HEK293 (cell line): ENCODE results near the gene TMEM255B.
A peak's percentile ranks its signal among the peaks of the same experiment; 100 is the strongest.

Source experiments
- BCL11A ChIP-seq: fragments of 450-650 bp; formaldehyde crosslinking; IDR thresholded peaks from 2 replicates; pipeline ENCODE4 v1.5.1; 2016; ENCODE audit warnings: low read depth, missing biosample characterization, missing genetic modification characterization
- GLIS2 ChIP-seq: fragments of 450-650 bp; formaldehyde crosslinking; IDR thresholded peaks from 2 replicates; pipeline ENCODE4 v1.5.1; 2016; ENCODE audit warnings: missing biosample characterization, missing genetic modification characterization
- HOXC10 ChIP-seq: sonication (generic); formaldehyde crosslinking; IDR thresholded peaks from 2 replicates; pipeline ENCODE4 v1.8.1; 2023; ENCODE audit warnings: mild to moderate bottlenecking, missing genetic modification reagents
- HOXD13 ChIP-seq: sonication (generic); formaldehyde crosslinking; IDR thresholded peaks from 2 replicates; pipeline ENCODE4 v1.8.0; 2022; ENCODE audit warnings: missing genetic modification reagents, borderline replicate concordance
- KLF9 ChIP-seq: fragments of 450-650 bp; formaldehyde crosslinking; IDR thresholded peaks from 2 replicates; pipeline ENCODE4 v1.5.1; 2016; ENCODE audit warnings: missing biosample characterization, missing genetic modification characterization, low read depth
- SP2 ChIP-seq: fragments of 450-650 bp; formaldehyde crosslinking; IDR thresholded peaks from 2 replicates; pipeline ENCODE4 v1.5.1; 2016; ENCODE audit warnings: missing biosample characterization, missing genetic modification characterization
- SP7 ChIP-seq: fragments of 450-650 bp; formaldehyde crosslinking; IDR thresholded peaks from 2 replicates; pipeline ENCODE4 v1.5.1; 2016; ENCODE audit warnings: missing biosample characterization, missing genetic modification characterization
- YY2 ChIP-seq: fragments of 450-650 bp; formaldehyde crosslinking; IDR thresholded peaks from 2 replicates; pipeline ENCODE4 v1.5.1; 2016; ENCODE audit warnings: missing biosample characterization, missing genetic modification characterization
- ZBTB17 ChIP-seq: fragments of 450-650 bp; formaldehyde crosslinking; IDR thresholded peaks from 2 replicates; pipeline ENCODE4 v1.5.1; 2016; ENCODE audit warnings: missing biosample characterization, missing genetic modification characterization
- ZFHX2 ChIP-seq: fragments of 450-650 bp; formaldehyde crosslinking; conservative IDR thresholded peaks from 2 replicates; pipeline ENCODE4 v1.5.1; 2016; ENCODE audit warnings: missing biosample characterization, missing genetic modification characterization
- ZIC2 ChIP-seq: fragments of 450-650 bp; formaldehyde crosslinking; IDR thresholded peaks from 2 replicates; pipeline ENCODE4 v1.5.1; 2016; ENCODE audit warnings: missing biosample characterization, missing genetic modification characterization
- ZNF121 ChIP-seq: fragments of 450-650 bp; formaldehyde crosslinking; IDR thresholded peaks from 2 replicates; pipeline ENCODE4 v1.5.1; 2016; ENCODE audit warnings: missing biosample characterization, missing genetic modification characterization
- ZNF132 ChIP-seq: fragments of 450-650 bp; formaldehyde crosslinking; IDR thresholded peaks from 2 replicates; pipeline ENCODE4 v1.5.1; 2017; ENCODE audit warnings: missing biosample characterization, missing genetic modification characterization, borderline replicate concordance
- ZNF138 ChIP-seq: fragments of 450-650 bp; formaldehyde crosslinking; IDR thresholded peaks from 2 replicates; pipeline ENCODE4 v1.5.1; 2016; ENCODE audit warnings: missing biosample characterization, missing genetic modification characterization, borderline replicate concordance
- ZNF16 ChIP-seq: fragments of 450-650 bp; formaldehyde crosslinking; IDR thresholded peaks from 2 replicates; pipeline ENCODE4 v1.5.1; 2016; ENCODE audit warnings: low read depth, missing biosample characterization, missing genetic modification characterization
- ZNF202 ChIP-seq: fragments of 450-650 bp; formaldehyde crosslinking; IDR thresholded peaks from 2 replicates; pipeline ENCODE4 v1.5.1; 2016; ENCODE audit warnings: missing biosample characterization, missing genetic modification characterization, borderline replicate concordance
- ZNF221 ChIP-seq: fragments of 450-650 bp; formaldehyde crosslinking; IDR thresholded peaks from 2 replicates; pipeline ENCODE4 v1.5.1; 2017; ENCODE audit warnings: missing biosample characterization, missing genetic modification characterization, borderline replicate concordance
- ZNF280C ChIP-seq: fragments of 450-650 bp; formaldehyde crosslinking; IDR thresholded peaks from 2 replicates; pipeline ENCODE4 v1.5.1; 2016; ENCODE audit warnings: missing biosample characterization, missing genetic modification characterization
- ZNF341 ChIP-seq: fragments of 450-650 bp; formaldehyde crosslinking; IDR thresholded peaks from 2 replicates; pipeline ENCODE4; 2016; ENCODE audit warnings: low read depth, missing biosample characterization, missing genetic modification characterization
- ZNF394 ChIP-seq: fragments of 450-650 bp; formaldehyde crosslinking; IDR thresholded peaks from 2 replicates; pipeline ENCODE4 v1.5.1; 2016; ENCODE audit warnings: missing biosample characterization, missing genetic modification characterization, mild to moderate bottlenecking, moderate library complexity, borderline replicate concordance
- ZNF416 ChIP-seq: fragments of 450-650 bp; formaldehyde crosslinking; IDR thresholded peaks from 2 replicates; pipeline ENCODE4 v1.5.1; 2016; ENCODE audit warnings: missing biosample characterization, missing genetic modification characterization
- ZNF426 ChIP-seq: fragments of 450-650 bp; formaldehyde crosslinking; IDR thresholded peaks from 2 replicates; pipeline ENCODE4 v1.5.1; 2017; ENCODE audit warnings: missing biosample characterization, missing genetic modification characterization, mild to moderate bottlenecking, inconsistent platforms, moderate library complexity
- ZNF449 ChIP-seq: fragments of 450-650 bp; formaldehyde crosslinking; IDR thresholded peaks from 2 replicates; pipeline ENCODE4 v1.5.1; 2017; ENCODE audit warnings: missing biosample characterization, mild to moderate bottlenecking, missing genetic modification characterization, moderate library complexity
- ZNF529 ChIP-seq: fragments of 450-650 bp; formaldehyde crosslinking; IDR thresholded peaks from 2 replicates; pipeline ENCODE4 v1.5.1; 2017; ENCODE audit warnings: missing genetic modification characterization, missing biosample characterization; ENCODE audit not compliant: insufficient replicate concordance
- ZNF549 ChIP-seq: fragments of 450-650 bp; IDR thresholded peaks from 2 replicates; pipeline ENCODE4 v1.5.1; 2018; ENCODE audit warnings: missing biosample characterization, missing genetic modification characterization, mild to moderate bottlenecking, inconsistent platforms, moderate library complexity
- ZNF558 ChIP-seq: fragments of 450-650 bp; formaldehyde crosslinking; IDR thresholded peaks from 2 replicates; pipeline ENCODE4 v1.5.1; 2016; ENCODE audit warnings: missing biosample characterization, missing genetic modification characterization
- ZNF645 ChIP-seq: fragments of 450-650 bp; formaldehyde crosslinking; IDR thresholded peaks from 2 replicates; pipeline ENCODE4; 2016; ENCODE audit warnings: missing biosample characterization, missing genetic modification characterization
- ZNF660 ChIP-seq: fragments of 450-650 bp; IDR thresholded peaks from 2 replicates; pipeline ENCODE4 v1.5.1; 2018; ENCODE audit warnings: missing biosample characterization, mild to moderate bottlenecking, missing genetic modification characterization
- ZNF776 ChIP-seq: fragments of 450-650 bp; formaldehyde crosslinking; IDR thresholded peaks from 2 replicates; pipeline ENCODE4 v1.5.0; 2017; ENCODE audit warnings: missing biosample characterization, missing genetic modification characterization, borderline replicate concordance
- TF ChIP-seq, protein P1 (sequence below): fragments of 450-650 bp; formaldehyde crosslinking; IDR thresholded peaks from 2 replicates; pipeline ENCODE4 v1.5.1; 2016; ENCODE audit warnings: missing biosample characterization, missing genetic modification characterization
- TF ChIP-seq, protein P2 (sequence below): fragments of 450-650 bp; formaldehyde crosslinking; IDR thresholded peaks from 2 replicates; pipeline ENCODE4 v1.5.1; 2016; ENCODE audit warnings: missing biosample characterization, missing genetic modification characterization
- TF ChIP-seq, protein P3 (sequence below): fragments of 450-650 bp; formaldehyde crosslinking; IDR thresholded peaks from 2 replicates; pipeline ENCODE4 v1.5.1; 2017; ENCODE audit warnings: missing biosample characterization, missing genetic modification characterization

TMEM255B gene

GRCh38 chr13:113862931-113863523 lies 104.0 kb downstream of the TMEM255B start (continued):
- TF ChIP-seq ZNF16 (tag by site-specific recombination) = no peak
- TF ChIP-seq ZNF529 = no peak
- TF ChIP-seq ZNF416 (tag by site-specific recombination) = no peak
- TF ChIP-seq, protein P1, sequence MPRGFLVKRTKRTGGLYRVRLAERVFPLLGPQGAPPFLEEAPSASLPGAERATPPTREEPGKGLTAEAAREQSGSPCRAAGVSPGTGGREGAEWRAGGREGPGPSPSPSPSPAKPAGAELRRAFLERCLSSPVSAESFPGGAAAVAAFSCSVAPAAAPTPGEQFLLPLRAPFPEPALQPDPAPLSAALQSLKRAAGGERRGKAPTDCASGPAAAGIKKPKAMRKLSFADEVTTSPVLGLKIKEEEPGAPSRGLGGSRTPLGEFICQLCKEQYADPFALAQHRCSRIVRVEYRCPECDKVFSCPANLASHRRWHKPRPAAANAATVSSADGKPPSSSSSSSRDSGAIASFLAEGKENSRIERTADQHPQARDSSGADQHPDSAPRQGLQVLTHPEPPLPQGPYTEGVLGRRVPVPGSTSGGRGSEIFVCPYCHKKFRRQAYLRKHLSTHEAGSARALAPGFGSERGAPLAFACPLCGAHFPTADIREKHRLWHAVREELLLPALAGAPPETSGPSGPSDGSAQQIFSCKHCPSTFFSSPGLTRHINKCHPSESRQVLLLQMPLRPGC (tag by site-specific recombination) = no peak
- no peak for TF ChIP-seq HOXC10 (CRISPR knock-in tag)
- TF ChIP-seq ZNF221 (tag by site-specific recombination) = no peak
- no peak for TF ChIP-seq ZNF426 (tag by site-specific recombination)
- TF ChIP-seq ZNF394 (tag by site-specific recombination) = peak; percentile 70
- no peak for TF ChIP-seq ZNF202 (tag by site-specific recombination)
- TF ChIP-seq ZNF449 (tag by site-specific recombination) = no peak
- no peak for TF ChIP-seq ZNF132 (tag by site-specific recombination)
- no peak for TF ChIP-seq BCL11A
- TF ChIP-seq, protein P2, sequence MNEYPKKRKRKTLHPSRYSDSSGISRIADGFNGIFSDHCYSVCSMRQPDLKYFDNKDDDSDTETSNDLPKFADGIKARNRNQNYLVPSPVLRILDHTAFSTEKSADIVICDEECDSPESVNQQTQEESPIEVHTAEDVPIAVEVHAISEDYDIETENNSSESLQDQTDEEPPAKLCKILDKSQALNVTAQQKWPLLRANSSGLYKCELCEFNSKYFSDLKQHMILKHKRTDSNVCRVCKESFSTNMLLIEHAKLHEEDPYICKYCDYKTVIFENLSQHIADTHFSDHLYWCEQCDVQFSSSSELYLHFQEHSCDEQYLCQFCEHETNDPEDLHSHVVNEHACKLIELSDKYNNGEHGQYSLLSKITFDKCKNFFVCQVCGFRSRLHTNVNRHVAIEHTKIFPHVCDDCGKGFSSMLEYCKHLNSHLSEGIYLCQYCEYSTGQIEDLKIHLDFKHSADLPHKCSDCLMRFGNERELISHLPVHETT (tag by site-specific recombination) = no peak
- no peak for TF ChIP-seq ZBTB17
- TF ChIP-seq ZNF776 (tag by site-specific recombination) = no peak
- no peak for TF ChIP-seq ZNF660
- no peak for TF ChIP-seq ZNF549 (tag by site-specific recombination)
- TF ChIP-seq ZNF121 (tag by site-specific recombination) = no peak
- no peak for TF ChIP-seq ZNF645 (tag by site-specific recombination)
- 0 out of 2 replicates have a peak, but pooled peaks have one; percentile 45 for TF ChIP-seq KLF9 (tag by site-specific recombination)
- 0 out of 2 replicates have a peak, but pooled peaks have one; percentile 12 for TF ChIP-seq ZNF341 (tag by site-specific recombination)
- peak; percentile 84 for TF ChIP-seq ZIC2 (tag by site-specific recombination)
- TF ChIP-seq YY2 (tag by site-specific recombination) = no peak
- TF ChIP-seq ZNF558 (tag by site-specific recombination) = no peak
- TF ChIP-seq, protein P3, sequence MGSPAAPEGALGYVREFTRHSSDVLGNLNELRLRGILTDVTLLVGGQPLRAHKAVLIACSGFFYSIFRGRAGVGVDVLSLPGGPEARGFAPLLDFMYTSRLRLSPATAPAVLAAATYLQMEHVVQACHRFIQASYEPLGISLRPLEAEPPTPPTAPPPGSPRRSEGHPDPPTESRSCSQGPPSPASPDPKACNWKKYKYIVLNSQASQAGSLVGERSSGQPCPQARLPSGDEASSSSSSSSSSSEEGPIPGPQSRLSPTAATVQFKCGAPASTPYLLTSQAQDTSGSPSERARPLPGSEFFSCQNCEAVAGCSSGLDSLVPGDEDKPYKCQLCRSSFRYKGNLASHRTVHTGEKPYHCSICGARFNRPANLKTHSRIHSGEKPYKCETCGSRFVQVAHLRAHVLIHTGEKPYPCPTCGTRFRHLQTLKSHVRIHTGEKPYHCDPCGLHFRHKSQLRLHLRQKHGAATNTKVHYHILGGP (tag by site-specific recombination) = no peak
- TF ChIP-seq ZNF280C (tag by site-specific recombination) = no peak
- peak; percentile 64 for TF ChIP-seq SP2 (tag by site-specific recombination)
- no peak for TF ChIP-seq ZNF138 (tag by site-specific recombination)
- TF ChIP-seq HOXD13 (CRISPR knock-in tag) = no peak
- TF ChIP-seq ZFHX2 (tag by site-specific recombination) = no peak
- TF ChIP-seq SP7 = no peak
- peak; percentile 65 for TF ChIP-seq GLIS2 (tag by site-specific recombination)
